ENCODE measurements around the gene RMDN3. TPM values are rescaled to one million over a fixed set of nuclear protein-coding genes. Genes with fewer than 3 reads are reported as not detected.

The RMDN3 gene, protein sequence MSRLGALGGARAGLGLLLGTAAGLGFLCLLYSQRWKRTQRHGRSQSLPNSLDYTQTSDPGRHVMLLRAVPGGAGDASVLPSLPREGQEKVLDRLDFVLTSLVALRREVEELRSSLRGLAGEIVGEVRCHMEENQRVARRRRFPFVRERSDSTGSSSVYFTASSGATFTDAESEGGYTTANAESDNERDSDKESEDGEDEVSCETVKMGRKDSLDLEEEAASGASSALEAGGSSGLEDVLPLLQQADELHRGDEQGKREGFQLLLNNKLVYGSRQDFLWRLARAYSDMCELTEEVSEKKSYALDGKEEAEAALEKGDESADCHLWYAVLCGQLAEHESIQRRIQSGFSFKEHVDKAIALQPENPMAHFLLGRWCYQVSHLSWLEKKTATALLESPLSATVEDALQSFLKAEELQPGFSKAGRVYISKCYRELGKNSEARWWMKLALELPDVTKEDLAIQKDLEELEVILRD
- 10 to 100 TPM; 18.5 to 23.1 TPM for total RNA-seq

DNA sequence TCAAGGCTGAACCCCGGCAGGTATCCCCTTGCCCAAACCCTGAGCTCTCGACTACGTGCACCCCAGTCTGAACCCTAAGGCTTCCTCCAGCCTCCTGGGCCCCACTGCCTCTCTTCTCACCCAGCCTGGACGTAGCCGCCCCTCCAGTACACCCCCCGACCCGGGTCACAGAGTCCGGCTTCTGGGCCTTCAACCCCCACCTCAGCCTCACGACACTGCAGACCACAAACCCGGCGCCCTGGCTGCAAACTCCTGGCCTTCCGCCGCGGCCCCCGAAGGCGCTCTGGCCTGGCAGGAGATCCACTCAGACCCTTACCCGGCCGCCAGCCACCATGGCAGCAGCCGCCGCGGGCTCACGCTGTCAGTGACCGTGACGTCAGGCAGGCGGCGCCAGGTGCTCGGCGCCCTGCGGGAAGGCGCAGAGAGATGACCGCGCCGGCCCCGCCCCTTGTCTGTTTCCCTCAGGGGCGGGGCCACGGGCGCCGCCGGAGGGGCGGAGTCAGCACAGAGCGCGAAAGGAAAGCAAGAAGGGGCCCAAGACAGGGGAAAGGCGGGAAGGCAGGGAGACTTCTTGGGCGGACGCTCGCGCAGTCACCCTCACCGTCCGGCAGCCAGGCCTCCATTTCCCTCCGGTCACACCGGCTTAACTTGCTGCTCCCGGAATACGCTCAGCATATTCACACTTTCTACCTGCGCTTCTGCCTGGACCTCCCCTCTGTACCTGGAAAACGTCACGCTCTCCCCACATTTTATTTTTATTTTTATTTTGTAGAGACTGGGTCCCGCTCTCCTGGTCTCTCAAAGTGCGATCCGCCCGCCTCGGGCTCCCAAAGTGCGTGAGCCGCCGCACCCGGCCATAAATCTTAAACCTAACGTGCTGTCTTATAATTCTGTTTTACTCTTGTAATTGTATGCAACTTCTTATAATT, at the start of gene RMDN3:
TSS of gene RMDN3 (minus strand) at position 372 of the 929 bp plus-strand sequence. CDS start 471 bp downstream, outside the sequence.
- Mint-ChIP-seq H3K36me3 (peaks cover 16 to 17% of the 10 kb centered on the region in 2 donors), H3K9me3 (no peaks in the 10 kb centered on the region), H3K27ac (peak within 1 kb of the TSS; percentile 97 to 99)
- DNase-seq (ENCODE audit: low spot score in 2 of 2) (peak; percentile 94 to 97), ATAC-seq (peak; percentile 91)

DNA sequence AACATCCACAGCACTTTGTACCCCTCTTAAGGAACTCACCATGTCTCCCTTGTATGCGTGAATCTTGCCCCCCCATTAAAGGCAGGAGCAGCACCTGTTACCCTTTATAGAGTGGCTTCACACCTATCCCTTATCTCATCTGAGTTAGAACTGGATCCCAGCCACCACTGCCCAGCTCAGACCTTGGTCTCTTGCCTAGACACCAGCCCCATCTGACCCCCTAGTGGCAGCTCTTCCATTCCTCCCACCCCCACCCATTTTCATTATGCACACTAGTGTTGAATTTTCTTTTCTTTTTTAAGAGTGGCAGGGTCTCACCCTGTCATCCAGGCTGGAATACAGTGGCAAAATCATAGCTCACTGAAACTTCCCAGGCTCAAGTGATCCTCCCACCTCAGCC, 48.6 kb upstream of the RMDN3 start:
- DNase-seq (ENCODE audit: low spot score in 2 of 2) (no peak), ATAC-seq (no peak)
- Mint-ChIP-seq H3K9me3 (no peaks in the 10 kb centered on the region), H3K27ac (peak overlapping the region in 1 of 2 donors; percentile 6), H3K36me3 (peaks cover 11 to 12% of the 10 kb centered on the region in 2 donors)

DNA sequence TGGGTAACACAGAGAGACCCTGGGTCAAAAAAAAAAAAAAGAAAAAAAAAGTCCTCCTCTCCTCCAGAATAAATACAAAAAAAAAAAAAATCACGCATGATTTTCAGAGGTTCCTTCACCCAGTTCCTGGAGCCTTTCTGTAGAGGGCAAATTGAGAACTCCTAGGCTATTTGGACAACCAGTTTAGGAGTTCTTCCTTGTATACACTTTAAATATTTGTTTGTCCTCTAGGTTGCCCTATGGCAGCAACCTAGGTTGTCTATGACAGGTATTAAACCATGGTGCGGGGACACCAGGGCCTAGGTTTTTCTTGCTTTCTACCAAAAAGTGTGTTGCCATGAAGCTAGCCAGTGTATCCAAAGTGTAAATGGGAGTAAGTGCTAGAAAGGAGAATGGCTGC, 48.0 kb upstream of the RMDN3 start:
- ATAC-seq (no peak), DNase-seq (ENCODE audit: low spot score in 2 of 2) (no peak)
- H3K27ac Mint-ChIP-seq, result no peak overlapping the region
- H3K9me3 Mint-ChIP-seq, result no peaks in the 10 kb centered on the region
- peaks cover 11 to 17% of the 10 kb centered on the region in 2 donors for H3K36me3 Mint-ChIP-seq

DNA sequence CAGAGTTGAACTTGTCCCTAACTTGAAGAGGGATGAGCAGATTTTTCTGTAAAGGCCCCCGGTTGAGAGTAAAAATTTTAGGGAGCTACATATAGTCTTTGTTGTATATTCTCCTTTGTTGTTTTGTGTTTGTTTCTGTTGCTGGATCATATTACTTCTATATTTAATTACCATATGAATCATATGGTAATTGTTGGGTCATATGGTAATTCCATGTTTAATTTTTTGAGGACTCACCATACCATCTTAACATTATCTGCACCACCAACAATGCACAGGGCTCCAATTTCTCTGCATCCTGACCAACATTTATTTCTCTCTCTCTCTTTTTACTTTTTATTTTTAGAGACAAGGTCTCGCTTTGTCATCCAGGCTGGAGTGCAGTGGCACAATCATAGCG, 44.5 kb upstream of the RMDN3 start:
- ATAC-seq, result no peak
- H3K9me3 Mint-ChIP-seq, result no peaks in the 10 kb centered on the region
- no peak for DNase-seq (ENCODE audit: low spot score in 2 of 2)
- H3K36me3 Mint-ChIP-seq, result peaks cover 0 to 21% of the 10 kb centered on the region in 2 donors
- H3K27ac Mint-ChIP-seq, result no peak overlapping the region

DNA sequence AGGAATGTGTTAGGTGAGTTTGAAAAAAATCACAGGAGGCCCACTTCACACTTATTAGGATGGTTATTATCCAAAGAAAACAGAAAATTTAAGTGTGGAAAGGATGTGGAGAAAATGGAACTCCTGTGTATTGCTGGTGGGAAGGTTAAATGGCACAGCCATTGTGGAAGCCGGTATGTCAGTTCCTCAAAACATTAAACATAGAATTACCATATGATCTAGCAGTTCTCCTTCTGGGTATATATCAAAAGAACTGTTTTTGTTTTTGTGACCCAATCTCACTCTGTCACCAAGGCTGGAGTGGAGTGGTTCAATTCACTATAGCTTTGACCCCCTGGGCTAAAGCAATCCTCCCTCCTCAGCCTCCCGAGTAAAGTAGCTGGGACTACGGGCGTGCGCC, 41.5 kb upstream of the RMDN3 start:
- peaks cover 0 to 16% of the 10 kb centered on the region in 2 donors for H3K36me3 Mint-ChIP-seq
- ATAC-seq (no peak), DNase-seq (ENCODE audit: low spot score in 2 of 2) (no peak)
- H3K9me3 Mint-ChIP-seq, result no peaks in the 10 kb centered on the region
- no peak overlapping the region for H3K27ac Mint-ChIP-seq

DNA sequence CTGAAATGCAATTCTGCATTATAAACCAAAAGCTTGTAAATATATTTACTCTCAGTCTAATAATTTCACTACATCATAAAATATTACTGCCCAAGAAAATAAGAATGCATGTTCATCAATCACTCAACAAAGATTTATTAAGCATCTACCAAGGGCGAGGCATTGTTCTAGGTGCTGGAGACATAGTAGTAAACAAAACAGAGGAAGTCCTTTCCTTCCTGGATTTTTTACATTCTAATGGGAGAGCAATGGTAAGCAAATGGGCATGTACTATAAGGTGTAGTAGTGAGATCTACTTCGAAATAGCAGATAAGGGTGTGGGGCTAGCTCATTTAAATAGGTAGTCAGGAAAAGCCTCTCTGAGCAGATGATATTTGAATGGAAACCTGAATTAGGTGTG, 41.0 kb upstream of the RMDN3 start:
- no peak for ATAC-seq
- no peak overlapping the region for H3K27ac Mint-ChIP-seq
- no peak for DNase-seq (ENCODE audit: low spot score in 2 of 2)
- H3K9me3 Mint-ChIP-seq, result no peaks in the 10 kb centered on the region
- peaks cover 0 to 12% of the 10 kb centered on the region in 2 donors for H3K36me3 Mint-ChIP-seq

DNA sequence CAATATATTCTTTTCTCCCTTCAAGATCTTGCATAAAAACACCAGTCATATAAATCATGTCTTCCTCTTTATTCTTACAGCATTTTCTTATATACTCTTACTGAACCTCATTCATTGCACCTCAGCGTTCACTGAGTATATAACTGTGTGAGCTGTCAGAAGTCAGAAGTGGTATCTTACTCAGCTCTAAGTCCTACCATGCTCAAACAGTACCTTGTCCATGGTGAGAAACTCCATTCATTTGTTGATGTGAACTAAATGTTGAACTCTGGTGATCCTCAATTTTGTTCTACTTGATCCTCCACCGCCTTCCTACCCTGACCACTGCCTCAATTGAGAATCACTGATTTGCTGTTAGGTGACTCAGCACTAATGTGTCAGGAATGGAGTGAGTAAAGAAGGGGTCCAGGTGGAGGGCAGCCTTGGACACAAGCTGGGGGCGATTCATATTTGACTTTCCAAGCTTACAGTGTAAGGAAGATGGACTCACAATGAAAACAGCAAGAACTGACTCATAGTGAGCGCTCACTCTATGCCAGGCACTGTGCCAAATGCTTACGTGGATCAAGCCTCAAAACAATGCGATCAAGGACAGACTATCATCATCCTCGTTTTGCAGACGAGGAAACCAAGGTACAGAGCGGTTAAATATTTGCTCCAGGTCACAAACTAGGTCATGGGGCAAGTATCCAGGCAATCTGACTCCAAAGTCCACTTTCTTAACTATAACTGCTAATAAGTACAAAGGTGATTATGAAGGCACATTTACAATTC, 38.3 kb upstream of the RMDN3 start:
- H3K27ac Mint-ChIP-seq, result peak overlapping the region in 1 of 2 donors; percentile 2
- peak; percentile 80 to 88 for ATAC-seq
- H3K9me3 Mint-ChIP-seq, result no peaks in the 10 kb centered on the region

DNA sequence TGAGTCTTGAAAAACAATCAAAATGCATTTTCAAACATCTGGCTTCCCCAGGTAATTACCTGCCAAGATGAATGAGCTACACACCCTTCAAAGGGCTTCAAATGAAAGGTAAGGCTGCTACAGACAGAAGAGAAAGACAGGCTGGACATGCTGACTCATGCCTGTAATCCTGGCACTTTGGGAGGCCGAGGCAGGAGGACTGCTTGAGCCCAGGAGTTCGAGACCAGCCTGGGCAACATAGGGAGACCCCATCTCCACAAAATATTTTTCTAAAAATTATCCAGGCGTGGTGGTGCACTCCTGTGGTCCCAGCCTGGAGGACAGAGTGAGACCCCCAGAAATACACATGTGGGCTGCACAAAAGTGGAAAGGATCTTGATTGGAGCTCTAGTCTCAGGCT, 37.3 kb upstream of the RMDN3 start:
- DNase-seq (ENCODE audit: low spot score in 2 of 2) (no peak), ATAC-seq (no peak)
- no peaks in the 10 kb centered on the region for H3K9me3 Mint-ChIP-seq
- no peaks in the 10 kb centered on the region for H3K36me3 Mint-ChIP-seq
- no peak overlapping the region for H3K27ac Mint-ChIP-seq

More for the DNA sequence above, 38.3 kb upstream of the RMDN3 start:
- peaks cover 0 to 8% of the 10 kb centered on the region in 2 donors for H3K36me3 Mint-ChIP-seq
- DNase-seq (ENCODE audit: low spot score in 2 of 2), result peak in 1 of 2 donors; percentile 43

DNA sequence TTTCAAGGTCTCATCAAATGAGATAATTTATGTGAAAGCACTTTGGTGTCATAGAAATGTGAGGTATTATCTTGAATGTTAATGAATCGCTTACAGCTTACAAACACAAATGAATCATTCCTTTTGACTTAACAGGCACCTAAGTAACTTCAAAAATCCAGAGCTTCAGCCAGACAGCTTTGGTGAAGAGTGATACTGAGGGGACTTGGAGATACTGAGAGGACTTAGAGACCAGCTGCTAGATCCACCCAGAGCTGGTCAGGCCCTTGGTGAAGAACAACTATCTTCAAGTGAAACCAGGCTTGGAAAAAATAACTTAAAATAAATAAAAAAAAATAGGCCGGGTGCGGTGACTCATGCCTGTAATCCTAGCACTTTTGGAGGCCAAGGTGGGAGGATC, 35.7 kb upstream of the RMDN3 start:
- ATAC-seq (no peak), DNase-seq (ENCODE audit: low spot score in 2 of 2) (no peak)
- no peak overlapping the region for H3K27ac Mint-ChIP-seq
- H3K36me3 Mint-ChIP-seq, result no peaks in the 10 kb centered on the region
- H3K9me3 Mint-ChIP-seq, result no peaks in the 10 kb centered on the region

DNA sequence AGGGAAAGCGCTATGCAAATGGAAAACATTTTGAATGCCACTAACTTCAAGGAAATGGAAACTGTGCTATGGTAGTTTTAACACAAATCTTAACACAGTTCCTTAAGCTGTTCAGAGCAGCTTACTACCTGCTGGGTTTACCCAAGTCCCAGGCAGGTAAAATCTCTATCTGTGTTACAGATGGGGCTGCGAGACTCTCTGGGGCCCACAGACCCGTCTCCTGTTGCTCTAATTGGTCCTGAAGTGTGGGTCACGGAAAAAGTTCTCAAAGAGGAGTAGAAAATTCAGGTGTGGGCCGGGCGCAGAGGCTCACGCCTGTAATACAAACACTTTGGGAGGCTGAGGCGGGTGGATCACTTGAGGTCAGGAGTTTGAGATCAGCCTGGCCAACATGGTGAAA, 34.9 kb upstream of the RMDN3 start:
- no peak for ATAC-seq
- H3K27ac Mint-ChIP-seq, result no peak overlapping the region
- no peaks in the 10 kb centered on the region for H3K9me3 Mint-ChIP-seq
- no peak for DNase-seq (ENCODE audit: low spot score in 2 of 2)
- H3K36me3 Mint-ChIP-seq, result no peaks in the 10 kb centered on the region

DNA sequence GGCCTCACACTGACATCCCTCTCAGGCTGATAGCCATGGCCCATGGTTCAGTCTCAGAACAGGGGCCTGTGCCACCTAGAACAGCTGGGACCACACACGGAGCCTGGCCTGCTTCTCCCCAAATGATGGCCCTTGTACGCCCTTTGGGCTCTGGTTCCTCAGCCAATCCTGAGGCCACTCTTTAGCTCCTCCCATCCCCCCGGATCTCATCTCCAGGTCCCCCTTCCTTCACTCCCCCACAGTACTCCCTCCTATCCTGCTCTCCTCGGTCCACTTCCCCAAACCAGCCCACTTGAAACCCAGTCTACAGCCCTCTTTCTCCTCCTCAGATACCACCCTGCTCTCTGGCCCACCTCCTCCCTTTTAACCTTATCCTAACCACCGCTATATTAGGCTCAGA, 34.1 kb upstream of the RMDN3 start:
- no peaks in the 10 kb centered on the region for H3K9me3 Mint-ChIP-seq
- ATAC-seq, result no peak
- DNase-seq (ENCODE audit: low spot score in 2 of 2), result no peak
- H3K36me3 Mint-ChIP-seq, result no peaks in the 10 kb centered on the region
- peak overlapping the region in 1 of 2 donors; percentile 50 for H3K27ac Mint-ChIP-seq

DNA sequence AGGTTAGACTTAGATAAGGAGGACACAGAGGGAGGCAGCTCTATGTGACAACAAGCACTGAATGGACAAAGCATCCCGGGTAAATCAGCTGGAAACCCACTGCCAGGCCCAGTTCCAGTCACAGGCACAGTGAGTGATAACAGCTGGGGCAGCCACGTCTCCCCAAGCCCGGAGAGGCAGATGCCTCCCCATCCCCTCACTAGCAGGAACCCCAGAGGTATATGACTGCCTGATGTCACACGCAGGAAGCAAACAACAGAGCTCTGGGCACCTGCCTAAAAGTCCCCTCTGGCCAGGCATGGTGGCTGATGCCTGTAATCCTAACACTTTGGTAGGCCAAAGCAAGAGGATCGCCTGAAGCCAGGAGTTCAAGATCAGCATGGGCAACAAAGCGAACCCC, 32.9 kb upstream of the RMDN3 start:
- DNase-seq (ENCODE audit: low spot score in 2 of 2), result no peak
- H3K9me3 Mint-ChIP-seq, result no peaks in the 10 kb centered on the region
- H3K36me3 Mint-ChIP-seq, result no peaks in the 10 kb centered on the region
- H3K27ac Mint-ChIP-seq, result peak overlapping the region; percentile 60 to 68
- peak; percentile 9 to 36 for ATAC-seq

DNA sequence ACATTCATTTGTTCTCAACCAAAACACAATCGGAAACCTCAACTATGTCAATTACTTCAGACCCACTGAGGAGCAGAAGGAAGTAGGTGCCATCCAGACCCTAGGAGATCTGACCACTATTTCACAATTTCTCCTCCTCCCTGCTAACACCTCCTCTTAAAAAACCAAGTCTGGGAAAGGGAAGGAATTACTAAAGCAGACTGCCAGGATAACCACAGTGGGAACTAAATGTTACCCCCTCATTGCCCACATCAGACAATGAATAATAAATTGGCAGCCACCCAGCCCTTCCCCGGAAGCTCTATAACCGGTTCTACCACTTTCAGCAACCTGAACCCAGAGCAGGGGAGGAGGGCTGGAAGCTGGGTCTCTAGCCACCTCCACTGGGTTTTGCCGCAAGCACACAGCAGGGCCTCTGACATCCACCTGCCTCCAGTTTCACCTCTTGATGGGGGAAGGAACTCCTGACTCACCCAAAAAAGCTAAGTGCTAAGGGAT, 32.3 kb upstream of the RMDN3 start:
- peak; percentile 58 to 76 for DNase-seq (ENCODE audit: low spot score in 2 of 2)
- ATAC-seq, result peak; percentile 87 to 89
- H3K27ac Mint-ChIP-seq, result peak overlapping the region; percentile 60 to 68

DNA sequence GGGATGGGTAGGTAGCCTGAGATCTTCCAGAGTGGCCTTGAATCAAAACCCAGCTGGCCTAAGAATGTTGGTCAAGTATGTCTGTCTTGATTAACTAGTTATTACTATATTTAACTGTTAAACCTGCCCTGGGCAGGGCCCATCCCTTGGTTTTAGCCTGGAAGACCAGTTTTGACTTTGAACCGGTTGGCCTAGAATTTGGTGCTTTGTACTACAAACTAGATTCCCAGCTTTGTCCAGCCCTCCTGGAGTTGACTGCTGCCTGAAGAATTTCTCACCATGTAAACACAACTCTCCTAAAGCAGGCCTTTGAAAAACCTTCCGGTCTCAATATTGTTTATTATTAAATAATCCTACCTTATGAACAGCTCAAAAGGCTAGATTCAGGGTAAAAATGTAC, 30.8 kb upstream of the RMDN3 start:
- Mint-ChIP-seq H3K27ac (no peak overlapping the region), H3K9me3 (no peaks in the 10 kb centered on the region), H3K36me3 (no peaks in the 10 kb centered on the region)
- no peak for DNase-seq (ENCODE audit: low spot score in 2 of 2)
- ATAC-seq, result no peak

More for the DNA sequence above, 32.3 kb upstream of the RMDN3 start:
- no peaks in the 10 kb centered on the region for H3K9me3 Mint-ChIP-seq
- no peaks in the 10 kb centered on the region for H3K36me3 Mint-ChIP-seq

DNA sequence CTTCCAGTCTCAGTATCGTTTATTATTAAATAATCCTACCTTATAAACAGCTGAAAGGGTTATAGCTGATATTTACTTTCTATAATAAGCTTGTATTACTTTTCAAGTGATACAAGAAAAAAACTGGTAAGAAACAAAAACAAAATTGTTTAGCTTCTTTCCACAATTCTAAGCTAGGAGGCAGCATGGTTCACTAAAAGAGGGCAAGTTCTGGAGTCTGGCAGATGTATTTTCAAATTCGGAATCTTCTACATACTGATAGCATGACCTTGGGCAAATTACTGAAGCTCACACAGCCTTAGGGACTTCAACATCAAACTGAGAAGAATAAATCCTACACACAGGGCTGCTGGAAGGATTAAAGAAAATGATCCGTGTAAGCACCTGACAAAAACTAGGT, 30.1 kb upstream of the RMDN3 start:
- no peaks in the 10 kb centered on the region for H3K9me3 Mint-ChIP-seq
- no peak overlapping the region for H3K27ac Mint-ChIP-seq
- no peak for ATAC-seq
- no peaks in the 10 kb centered on the region for H3K36me3 Mint-ChIP-seq
- DNase-seq (ENCODE audit: low spot score in 2 of 2), result no peak

DNA sequence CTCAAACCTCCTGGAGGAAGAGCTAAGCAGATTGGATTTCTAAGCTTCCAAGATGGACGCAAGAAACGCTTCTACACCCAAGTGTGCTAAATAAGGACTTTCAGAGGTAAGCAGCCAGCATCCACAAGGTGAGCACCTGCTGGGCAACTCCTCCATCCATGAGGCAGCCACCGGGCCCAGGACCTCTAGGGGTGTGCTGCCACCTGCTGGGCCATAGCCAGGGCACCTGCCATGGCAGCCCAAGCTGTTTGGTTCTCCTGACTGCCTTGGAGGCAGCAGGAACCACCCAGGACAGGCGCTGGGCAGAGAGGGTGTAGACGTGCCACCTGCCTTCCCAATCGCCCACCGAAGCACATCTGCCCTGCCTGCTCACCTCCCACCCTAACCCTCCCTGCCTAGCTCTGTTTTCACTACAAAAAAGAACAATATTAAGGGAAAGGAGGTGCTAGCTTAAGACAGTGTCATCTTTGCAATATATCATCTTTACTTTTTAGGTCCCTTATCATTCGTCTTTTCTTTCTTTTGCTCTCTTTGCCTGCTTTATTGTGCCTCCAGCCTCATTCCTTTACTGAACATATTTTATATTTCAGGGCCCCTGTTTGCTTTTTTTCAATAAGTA, 27.7 kb upstream of the RMDN3 start:
- Mint-ChIP-seq H3K27ac (no peak overlapping the region), H3K9me3 (no peaks in the 10 kb centered on the region)
- peak; percentile 79 for DNase-seq (ENCODE audit: low spot score in 2 of 2)

More for the DNA sequence above, 27.7 kb upstream of the RMDN3 start:
- peak; percentile 85 to 90 for ATAC-seq
- H3K36me3 Mint-ChIP-seq, result peaks cover 5% of the 10 kb centered on the region in 2 donors

Measured in activated naive CD4-positive, alpha-beta T cell treated with anti-CD3 and anti-CD28 coated beads, Interleukin-2, amount 50 U/mL, for 72 hours (primary cell).